GM10847 (cell line): Measurements from ENCODE around the gene SCN4B.

ENCODE experiments used
- POLR2A ChIP-seq: IDR thresholded peaks from 2 replicates; pipeline ENCODE4 v1.6.1; 2011; ENCODE audit not compliant: insufficient read length; ENCODE audit errors: extremely low read depth

The SCN4B gene

GRCh38 chr11:118152552-118153471, at the start of gene SCN4B:
Gene SCN4B (minus strand): TSS chr11:118152823. CDS start chr11:118152673, 150 bp downstream.
- no peak for TF ChIP-seq POLR2A

- no peak for TF ChIP-seq POLR2A
Measured at GRCh38 chr11:118201966-118202365, 49.3 kb upstream of the SCN4B start.

GRCh38 chr11:118200901-118201680, 48.5 kb upstream of the SCN4B start:
- TF ChIP-seq POLR2A = no peak

- TF ChIP-seq POLR2A = no peak
Measured at GRCh38 chr11:118200497-118200896, 47.9 kb upstream of the SCN4B start.

- no peak for TF ChIP-seq POLR2A
Measured at GRCh38 chr11:118199135-118199534, 46.5 kb upstream of the SCN4B start.

GRCh38 chr11:118198370-118198769, 45.7 kb upstream of the SCN4B start:
- TF ChIP-seq POLR2A = no peak

- no peak for TF ChIP-seq POLR2A
Measured at GRCh38 chr11:118194835-118195627, 42.4 kb upstream of the SCN4B start.

GRCh38 chr11:118193910-118194566, 41.4 kb upstream of the SCN4B start:
- no peak for TF ChIP-seq POLR2A

- TF ChIP-seq POLR2A = no peak
Measured at GRCh38 chr11:118186346-118187107, 33.9 kb upstream of the SCN4B start.

GRCh38 chr11:118184784-118185579, 32.4 kb upstream of the SCN4B start:
- no peak for TF ChIP-seq POLR2A

- no peak for TF ChIP-seq POLR2A
Measured at GRCh38 chr11:118180300-118180703, 27.7 kb upstream of the SCN4B start.

GRCh38 chr11:118176778-118177134, 24.1 kb upstream of the SCN4B start:
- no peak for TF ChIP-seq POLR2A
